ENCODE results near the gene NTRK2. TPM values are rescaled to one million over a fixed set of nuclear protein-coding genes. Genes with fewer than 3 reads are reported as not detected.

NTRK2 gene
- total and polyA plus RNA-seq, 9 donors = 8.9 to 36.8 (median 20.3) TPM

- H3K27ac ChIP-seq (ENCODE audit: low read length) = no peak overlapping the region
- DNase-seq = no peak
- H3K36me3 ChIP-seq (ENCODE audit: control insufficient read depth, insufficient read depth, low read length) = no peaks in the 10 kb centered on the region
- WGBS (ENCODE audit: insufficient coverage) = 80% methylated on average over 1 of the region's 2 CpGs
- H3K27me3 ChIP-seq (ENCODE audit: control insufficient read depth, insufficient read depth, low read length) = peaks cover 2% of the 10 kb centered on the region
- H3K9me3 ChIP-seq (replicated peaks; ENCODE audit: control insufficient read depth, low read depth, low read length) = no peaks in the 10 kb centered on the region
- H3K4me3 ChIP-seq (ENCODE audit: low read length) = no peak overlapping the region
- no peaks in the 10 kb centered on the region for H3K4me1 ChIP-seq (ENCODE audit: control insufficient read depth, insufficient read depth, low read length)
Measured at GRCh38 chr9:84970432-84970831, 300.9 kb downstream of the NTRK2 start.

- Histone ChIP-seq H3K27me3 (ENCODE audit: control insufficient read depth, insufficient read depth, low read length) (no peaks in the 10 kb centered on the region), H3K9me3 (replicated peaks; ENCODE audit: control insufficient read depth, low read depth, low read length) (no peaks in the 10 kb centered on the region), H3K4me3 (ENCODE audit: low read length) (no peak overlapping the region), H3K4me1 (ENCODE audit: control insufficient read depth, insufficient read depth, low read length) (no peaks in the 10 kb centered on the region), H3K27ac (ENCODE audit: low read length) (no peak overlapping the region), H3K36me3 (ENCODE audit: control insufficient read depth, insufficient read depth, low read length) (no peaks in the 10 kb centered on the region)
- DNase-seq = no peak
Measured at GRCh38 chr9:84971571-84971970, 302.0 kb downstream of the NTRK2 start.

GRCh38 chr9:84974258-84974657, 304.7 kb downstream of the NTRK2 start:
- Histone ChIP-seq H3K4me1 (ENCODE audit: control insufficient read depth, insufficient read depth, low read length) (no peaks in the 10 kb centered on the region), H3K27me3 (ENCODE audit: control insufficient read depth, insufficient read depth, low read length) (no peaks in the 10 kb centered on the region), H3K9me3 (replicated peaks; ENCODE audit: control insufficient read depth, low read depth, low read length) (no peaks in the 10 kb centered on the region), H3K36me3 (ENCODE audit: control insufficient read depth, insufficient read depth, low read length) (no peaks in the 10 kb centered on the region), H3K27ac (ENCODE audit: low read length) (no peak overlapping the region), H3K4me3 (ENCODE audit: low read length) (no peak overlapping the region)
- DNase-seq = no peak
- WGBS (ENCODE audit: insufficient coverage) = no CpG with 5 or more reads among the region's 1 CpG

GRCh38 chr9:84974855-84975254, 305.3 kb downstream of the NTRK2 start:
- DNase-seq = no peak
- WGBS (ENCODE audit: insufficient coverage) = 90% methylated on average over 2 of the region's 5 CpGs
- no peak overlapping the region for H3K4me3 ChIP-seq (ENCODE audit: low read length)
- no peak overlapping the region for H3K27ac ChIP-seq (ENCODE audit: low read length)
- H3K4me1 ChIP-seq (ENCODE audit: control insufficient read depth, insufficient read depth, low read length) = no peaks in the 10 kb centered on the region
- H3K27me3 ChIP-seq (ENCODE audit: control insufficient read depth, insufficient read depth, low read length) = no peaks in the 10 kb centered on the region
- no peaks in the 10 kb centered on the region for H3K36me3 ChIP-seq (ENCODE audit: control insufficient read depth, insufficient read depth, low read length)
- no peaks in the 10 kb centered on the region for H3K9me3 ChIP-seq (replicated peaks; ENCODE audit: control insufficient read depth, low read depth, low read length)

GRCh38 chr9:84975926-84976325, 306.4 kb downstream of the NTRK2 start:
- no CpG with 5 or more reads among the region's 2 CpGs for WGBS (ENCODE audit: insufficient coverage)
- no peak overlapping the region for H3K27ac ChIP-seq (ENCODE audit: low read length)
- DNase-seq = no peak

GRCh38 chr9:84978661-84979060, 309.1 kb downstream of the NTRK2 start:
- no peak for DNase-seq
- Histone ChIP-seq H3K9me3 (replicated peaks; ENCODE audit: control insufficient read depth, low read depth, low read length) (no peaks in the 10 kb centered on the region), H3K27me3 (ENCODE audit: control insufficient read depth, insufficient read depth, low read length) (no peaks in the 10 kb centered on the region), H3K4me1 (ENCODE audit: control insufficient read depth, insufficient read depth, low read length) (no peaks in the 10 kb centered on the region), H3K27ac (ENCODE audit: low read length) (no peak overlapping the region), H3K36me3 (ENCODE audit: control insufficient read depth, insufficient read depth, low read length) (no peaks in the 10 kb centered on the region), H3K4me3 (ENCODE audit: low read length) (no peak overlapping the region)
- no CpG with 5 or more reads among the region's 1 CpG for WGBS (ENCODE audit: insufficient coverage)

More at GRCh38 chr9:84975926-84976325, 306.4 kb downstream of the NTRK2 start:
- Histone ChIP-seq H3K4me1 (ENCODE audit: control insufficient read depth, insufficient read depth, low read length) (no peaks in the 10 kb centered on the region), H3K36me3 (ENCODE audit: control insufficient read depth, insufficient read depth, low read length) (no peaks in the 10 kb centered on the region), H3K27me3 (ENCODE audit: control insufficient read depth, insufficient read depth, low read length) (no peaks in the 10 kb centered on the region), H3K4me3 (ENCODE audit: low read length) (no peak overlapping the region), H3K9me3 (replicated peaks; ENCODE audit: control insufficient read depth, low read depth, low read length) (no peaks in the 10 kb centered on the region)

- H3K27me3 ChIP-seq (ENCODE audit: control insufficient read depth, insufficient read depth, low read length) = no peaks in the 10 kb centered on the region
- H3K4me3 ChIP-seq (ENCODE audit: low read length) = no peak overlapping the region
- H3K27ac ChIP-seq (ENCODE audit: low read length) = no peak overlapping the region
- H3K9me3 ChIP-seq (replicated peaks; ENCODE audit: control insufficient read depth, low read depth, low read length) = no peaks in the 10 kb centered on the region
- H3K4me1 ChIP-seq (ENCODE audit: control insufficient read depth, insufficient read depth, low read length) = no peaks in the 10 kb centered on the region
- DNase-seq = no peak
- WGBS (ENCODE audit: insufficient coverage) = no CpG with 5 or more reads among the region's 3 CpGs
- H3K36me3 ChIP-seq (ENCODE audit: control insufficient read depth, insufficient read depth, low read length) = no peaks in the 10 kb centered on the region
Measured at GRCh38 chr9:84983749-84984148, 314.2 kb downstream of the NTRK2 start.

DNA sequence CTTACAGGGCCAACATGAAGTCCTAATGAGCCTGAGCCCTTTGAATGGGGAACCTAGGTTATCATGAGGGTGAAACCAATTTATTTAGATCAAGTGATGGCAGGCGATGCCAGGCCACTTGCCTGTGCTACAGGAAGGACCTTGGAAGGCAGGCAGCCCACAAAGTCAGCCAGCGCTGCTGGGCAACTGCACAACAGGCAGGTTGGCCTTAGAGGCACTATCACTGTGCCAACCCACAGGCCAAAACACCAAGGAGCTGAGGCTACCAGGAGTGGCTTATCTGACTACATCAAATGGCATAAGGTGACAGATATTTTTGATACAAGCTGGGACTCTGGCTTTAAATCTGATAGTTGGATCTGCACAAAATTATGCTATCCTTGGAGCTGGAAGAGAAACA, 319.1 kb downstream of the NTRK2 start:
- WGBS (ENCODE audit: insufficient coverage) = 100% methylated on average over 2 of the region's 2 CpGs

DNA sequence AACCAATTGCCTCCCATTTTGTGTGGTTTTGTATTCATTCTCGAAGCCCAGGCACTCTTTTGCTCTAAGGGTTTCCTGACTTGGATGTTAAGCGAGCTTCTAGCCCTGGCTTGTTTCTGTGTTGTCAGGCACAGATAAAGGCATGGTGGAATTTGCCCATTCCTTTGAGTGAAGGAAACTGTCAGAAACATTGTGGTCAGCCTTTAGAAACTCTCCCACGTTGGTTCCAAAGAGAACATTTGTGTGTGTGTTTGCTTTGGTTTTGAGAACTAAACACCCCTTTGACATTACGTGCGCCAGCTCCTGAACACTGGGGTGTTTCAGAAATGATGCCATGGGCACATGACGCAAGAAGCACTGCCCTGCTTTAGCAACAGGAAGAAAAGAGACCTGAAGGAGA, 320.9 kb downstream of the NTRK2 start:
- 92% methylated on average over 3 of the region's 6 CpGs for WGBS (ENCODE audit: insufficient coverage)
- Histone ChIP-seq H3K27ac (ENCODE audit: low read length) (no peak overlapping the region), H3K4me3 (ENCODE audit: low read length) (no peak overlapping the region), H3K9me3 (replicated peaks; ENCODE audit: control insufficient read depth, low read depth, low read length) (no peaks in the 10 kb centered on the region), H3K27me3 (ENCODE audit: control insufficient read depth, insufficient read depth, low read length) (peaks cover 8% of the 10 kb centered on the region), H3K4me1 (ENCODE audit: control insufficient read depth, insufficient read depth, low read length) (no peaks in the 10 kb centered on the region), H3K36me3 (ENCODE audit: control insufficient read depth, insufficient read depth, low read length) (no peaks in the 10 kb centered on the region)
- no peak for DNase-seq

More for the DNA sequence above, 319.1 kb downstream of the NTRK2 start:
- Histone ChIP-seq H3K27me3 (ENCODE audit: control insufficient read depth, insufficient read depth, low read length) (peaks cover 8% of the 10 kb centered on the region), H3K36me3 (ENCODE audit: control insufficient read depth, insufficient read depth, low read length) (no peaks in the 10 kb centered on the region), H3K27ac (ENCODE audit: low read length) (no peak overlapping the region), H3K9me3 (replicated peaks; ENCODE audit: control insufficient read depth, low read depth, low read length) (no peaks in the 10 kb centered on the region), H3K4me1 (ENCODE audit: control insufficient read depth, insufficient read depth, low read length) (no peaks in the 10 kb centered on the region), H3K4me3 (ENCODE audit: low read length) (no peak overlapping the region)
- no peak for DNase-seq

DNA sequence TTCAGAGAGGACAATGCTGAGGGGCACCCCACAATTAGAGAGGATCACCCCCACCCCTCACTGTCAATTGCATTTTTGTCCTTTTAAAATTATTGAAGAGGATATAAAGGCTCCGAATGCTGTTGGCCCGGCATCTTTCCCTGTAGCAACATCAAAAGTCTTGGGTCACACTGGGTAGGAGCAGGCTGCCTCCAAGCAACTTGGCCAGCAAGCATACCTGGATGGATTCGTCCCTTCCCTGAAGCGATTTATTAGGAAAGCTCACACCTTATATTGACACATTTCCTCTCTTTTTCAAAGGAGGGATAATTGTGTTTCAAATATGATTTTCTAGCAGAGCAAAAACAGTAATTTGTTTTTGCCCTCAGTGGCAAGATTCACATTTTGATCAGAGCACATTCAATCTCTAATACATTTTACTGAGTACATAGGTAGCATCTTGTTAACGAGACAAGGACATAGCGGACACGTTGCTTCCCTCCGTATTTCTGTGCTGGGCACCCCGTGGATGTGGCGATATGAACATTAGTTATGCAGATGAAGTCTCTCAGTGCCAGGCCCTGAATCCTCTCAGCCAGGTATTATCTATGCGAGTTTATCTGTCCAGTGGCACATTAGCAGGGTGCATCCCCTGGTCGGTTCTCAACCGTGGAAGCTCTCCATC, 321.5 kb downstream of the NTRK2 start:
- no peaks in the 10 kb centered on the region for H3K36me3 ChIP-seq (ENCODE audit: control insufficient read depth, insufficient read depth, low read length)
- no peaks in the 10 kb centered on the region for H3K9me3 ChIP-seq (replicated peaks; ENCODE audit: control insufficient read depth, low read depth, low read length)
- H3K27me3 ChIP-seq (ENCODE audit: control insufficient read depth, insufficient read depth, low read length) = peaks cover 8% of the 10 kb centered on the region
- H3K4me1 ChIP-seq (ENCODE audit: control insufficient read depth, insufficient read depth, low read length) = no peaks in the 10 kb centered on the region
- DNase-seq = no peak
- WGBS (ENCODE audit: insufficient coverage) = 92% methylated on average over 11 of the region's 13 CpGs
- H3K27ac ChIP-seq (ENCODE audit: low read length) = no peak overlapping the region
- no peak overlapping the region for H3K4me3 ChIP-seq (ENCODE audit: low read length)

DNA sequence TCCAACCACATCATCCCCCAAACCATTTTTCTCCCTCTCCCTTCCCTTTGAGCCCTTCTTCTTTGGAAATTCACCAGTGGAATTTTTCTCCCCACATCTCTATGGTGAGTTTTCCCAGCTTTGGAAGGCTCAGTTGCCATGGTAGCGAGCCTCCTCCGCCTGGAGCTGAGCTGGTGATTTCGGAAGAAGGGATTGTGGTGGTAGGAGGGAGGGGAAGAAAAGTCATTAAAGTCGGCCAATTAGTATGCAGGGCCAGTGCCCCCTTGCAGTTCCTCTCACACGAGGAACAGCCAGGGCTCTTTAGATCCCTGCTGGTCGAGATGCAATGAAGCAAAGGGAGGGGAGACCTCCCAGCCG, 322.0 kb downstream of the NTRK2 start:
- H3K9me3 ChIP-seq (replicated peaks; ENCODE audit: control insufficient read depth, low read depth, low read length) = no peaks in the 10 kb centered on the region

More for the DNA sequence above, 322.0 kb downstream of the NTRK2 start:
- no peak for DNase-seq
- WGBS (ENCODE audit: insufficient coverage) = 78% methylated on average over 4 of the region's 7 CpGs
- no peak overlapping the region for H3K4me3 ChIP-seq (ENCODE audit: low read length)
- no peaks in the 10 kb centered on the region for H3K4me1 ChIP-seq (ENCODE audit: control insufficient read depth, insufficient read depth, low read length)
- no peaks in the 10 kb centered on the region for H3K36me3 ChIP-seq (ENCODE audit: control insufficient read depth, insufficient read depth, low read length)
- H3K27ac ChIP-seq (ENCODE audit: low read length) = no peak overlapping the region
- H3K27me3 ChIP-seq (ENCODE audit: control insufficient read depth, insufficient read depth, low read length) = peaks cover 8% of the 10 kb centered on the region
